ENCODE results near the gene RRAS2. TPM values are rescaled to one million over a fixed set of nuclear protein-coding genes. Genes with fewer than 3 reads are reported as not detected.

Gene RRAS2
- total RNA-seq, 1 experiment from 2014 or later, result 164 TPM

GRCh38 chr11:14380947-14381561, 22.1 kb upstream of the RRAS2 start (continued):
- TF ChIP-seq AR (CRISPR knock-in tag; IDR thresholded peaks at IDR 0.05) (no peak), ZBTB21 (CRISPR knock-in tag; IDR thresholded peaks at IDR 0.05; ENCODE audit: borderline replicate concordance) (peak; percentile 47; the same call in 1 of the 2 replicates), ZNF138 (CRISPR knock-in tag; conservative IDR thresholded peaks at IDR 0.05) (0 out of 2 replicates have a peak, but pooled peaks have one; percentile 68), PREB (CRISPR knock-in tag; IDR thresholded peaks at IDR 0.05; ENCODE audit: borderline replicate concordance) (no peak), RELA (CRISPR knock-in tag; IDR thresholded peaks at IDR 0.05; ENCODE audit: borderline replicate concordance) (no peak), MLX (CRISPR knock-in tag; IDR thresholded peaks at IDR 0.05) (no peak), ZNF232 (CRISPR knock-in tag; IDR thresholded peaks at IDR 0.05) (0 out of 2 replicates have a peak, but pooled peaks have one; percentile 57), ATF6 (CRISPR knock-in tag; IDR thresholded peaks at IDR 0.05) (no peak), NR3C1 (CRISPR knock-in tag; conservative IDR thresholded peaks at IDR 0.05; ENCODE audit: low read depth) (0 out of 2 replicates have a peak, but pooled peaks have one; percentile 69), STAT6 (CRISPR knock-in tag; conservative IDR thresholded peaks at IDR 0.05; ENCODE audit: low read depth) (0 out of 2 replicates have a peak, but pooled peaks have one; percentile 80), ESRRA (CRISPR knock-in tag; IDR thresholded peaks at IDR 0.05; ENCODE audit: borderline replicate concordance) (no peak; the same call in 1 of the 2 replicates), ERG (CRISPR knock-in tag; IDR thresholded peaks at IDR 0.05) (no peak), ZNF396 (CRISPR knock-in tag; IDR thresholded peaks at IDR 0.05; ENCODE audit: borderline replicate concordance) (no peak), SMAD4 (CRISPR knock-in tag; IDR thresholded peaks at IDR 0.05) (no peak)

All from WTC11 (cell line).